ENCODE data around the gene CSTPP1.

DNA sequence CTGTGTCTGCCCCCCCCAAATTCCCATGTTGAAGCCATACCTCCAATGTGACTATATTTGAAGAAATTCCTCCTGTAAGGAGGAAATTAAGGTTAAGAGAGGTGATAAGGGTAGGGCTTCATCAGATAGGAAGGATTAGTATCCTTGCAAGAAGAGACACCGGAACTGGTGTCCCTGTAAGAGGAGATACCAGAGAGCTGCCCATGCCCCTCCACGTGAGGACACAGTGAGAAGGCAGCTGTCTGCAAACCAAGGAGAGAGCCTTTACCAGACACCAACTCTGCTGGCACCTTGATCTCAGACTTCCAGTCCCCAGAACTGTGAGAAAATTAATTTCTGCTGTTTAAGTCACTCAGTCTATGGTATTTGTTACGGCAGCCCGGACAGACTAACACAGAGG, 130.8 kb downstream of the CSTPP1 start:
- TF ChIP-seq, protein P1, sequence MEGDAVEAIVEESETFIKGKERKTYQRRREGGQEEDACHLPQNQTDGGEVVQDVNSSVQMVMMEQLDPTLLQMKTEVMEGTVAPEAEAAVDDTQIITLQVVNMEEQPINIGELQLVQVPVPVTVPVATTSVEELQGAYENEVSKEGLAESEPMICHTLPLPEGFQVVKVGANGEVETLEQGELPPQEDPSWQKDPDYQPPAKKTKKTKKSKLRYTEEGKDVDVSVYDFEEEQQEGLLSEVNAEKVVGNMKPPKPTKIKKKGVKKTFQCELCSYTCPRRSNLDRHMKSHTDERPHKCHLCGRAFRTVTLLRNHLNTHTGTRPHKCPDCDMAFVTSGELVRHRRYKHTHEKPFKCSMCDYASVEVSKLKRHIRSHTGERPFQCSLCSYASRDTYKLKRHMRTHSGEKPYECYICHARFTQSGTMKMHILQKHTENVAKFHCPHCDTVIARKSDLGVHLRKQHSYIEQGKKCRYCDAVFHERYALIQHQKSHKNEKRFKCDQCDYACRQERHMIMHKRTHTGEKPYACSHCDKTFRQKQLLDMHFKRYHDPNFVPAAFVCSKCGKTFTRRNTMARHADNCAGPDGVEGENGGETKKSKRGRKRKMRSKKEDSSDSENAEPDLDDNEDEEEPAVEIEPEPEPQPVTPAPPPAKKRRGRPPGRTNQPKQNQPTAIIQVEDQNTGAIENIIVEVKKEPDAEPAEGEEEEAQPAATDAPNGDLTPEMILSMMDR (IDR thresholded peaks at IDR 0.05), result no peak
- no peak for TF ChIP-seq ZFX (IDR thresholded peaks at IDR 0.05; ENCODE audit: borderline replicate concordance)

Measured in 22Rv1 (cell line).